Measurements from ENCODE around the gene IL33. TPM values are rescaled to one million over a fixed set of nuclear protein-coding genes. Genes with fewer than 3 reads are reported as not detected.

The IL33 gene, protein sequence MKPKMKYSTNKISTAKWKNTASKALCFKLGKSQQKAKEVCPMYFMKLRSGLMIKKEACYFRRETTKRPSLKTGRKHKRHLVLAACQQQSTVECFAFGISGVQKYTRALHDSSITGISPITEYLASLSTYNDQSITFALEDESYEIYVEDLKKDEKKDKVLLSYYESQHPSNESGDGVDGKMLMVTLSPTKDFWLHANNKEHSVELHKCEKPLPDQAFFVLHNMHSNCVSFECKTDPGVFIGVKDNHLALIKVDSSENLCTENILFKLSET
- 18.6 and 60.4 TPM in 2 replicates for total RNA-seq

DNA sequence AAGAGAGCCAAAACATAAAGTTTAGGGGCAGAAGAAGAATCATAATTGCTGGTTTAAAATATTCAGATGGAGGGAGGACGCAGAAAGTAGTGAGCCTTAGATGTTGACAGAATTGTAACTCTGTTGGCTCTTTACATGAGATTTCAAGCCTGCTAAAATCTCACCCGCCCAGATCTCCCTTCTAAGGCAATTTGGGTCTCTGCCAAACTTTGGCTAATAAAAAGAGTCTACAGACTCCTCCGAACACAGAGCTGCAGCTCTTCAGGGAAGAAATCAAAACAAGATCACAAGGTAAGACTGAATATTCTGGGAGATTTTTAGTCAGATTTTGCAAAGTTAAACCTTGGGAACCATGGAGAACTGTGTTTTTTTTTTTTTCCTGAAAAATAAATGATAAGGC lies at the start of gene IL33:
Gene IL33 (plus strand): TSS at position 246 of the 400 bp plus-strand sequence. CDS start 25,888 bp downstream, outside the sequence.

Other genes starting within 250 kb of the IL33 start
- 7.1 and 12.8 TPM in 2 replicates for gene RANBP6, start 200.2 kb upstream of the IL33 start, total RNA-seq
- not detected in 2 replicates for gene TPD52L3, start 112.6 kb downstream of the IL33 start, total RNA-seq
- 21.3 and 31.4 TPM in 2 replicates for gene UHRF2, start 197.4 kb downstream of the IL33 start, total RNA-seq

All from pericardium fibroblast (primary cell).